HG02870 (cell line): ENCODE data around the gene TEX13D.

Experiments
- ATAC-seq: cut with Tn5 transposase; IDR thresholded peaks from one replicate; pipeline ENCODE4 v1.9.1; 2021; ENCODE audit warnings: mild to moderate bottlenecking, moderate library complexity; ENCODE audit not compliant: unreplicated experiment

Gene TEX13D

GRCh38 chrX:124347242-124347641 is 14.8 kb downstream of the TEX13D start:
- no peak for ATAC-seq

GRCh38 chrX:124348182-124348581 is 15.7 kb downstream of the TEX13D start:
- ATAC-seq = no peak

GRCh38 chrX:124348885-124349453 is 16.5 kb downstream of the TEX13D start:
- ATAC-seq = no peak

GRCh38 chrX:124354648-124355047 is 22.2 kb downstream of the TEX13D start:
- no peak for ATAC-seq

- no peak for ATAC-seq
These were observed 26.4 kb downstream of the TEX13D start for GRCh38 chrX:124358800-124359383.

- ATAC-seq = no peak
These were observed 29.6 kb downstream of the TEX13D start for GRCh38 chrX:124362072-124362471.

GRCh38 chrX:124362761-124363160 is 30.3 kb downstream of the TEX13D start:
- ATAC-seq = no peak

GRCh38 chrX:124369722-124370121 is 37.3 kb downstream of the TEX13D start:
- no peak for ATAC-seq

GRCh38 chrX:124373348-124373747 is 40.9 kb downstream of the TEX13D start:
- ATAC-seq = no peak

- ATAC-seq = no peak
These were observed 46.2 kb downstream of the TEX13D start for GRCh38 chrX:124378643-124379042.

GRCh38 chrX:124383354-124383753 is 50.9 kb downstream of the TEX13D start:
- no peak for ATAC-seq

GRCh38 chrX:124386401-124386800 is 53.9 kb downstream of the TEX13D start:
- ATAC-seq = no peak
